Sigmoid colon (tissue), 7 donors: Measurements from ENCODE around the gene PLXNA4. TPM values are rescaled to one million over a fixed set of nuclear protein-coding genes. Genes with fewer than 3 reads are reported as not detected.

ENCODE experiments used
- DNase-seq: peaks from one replicate; pipeline ENCODE4 v3.0.0-alpha.2; 2019
- H3K27ac ChIP-seq, 4 donors: fragments of 200-600 bp; sonication (generic); one replicate each; pipeline ENCODE4 v1.5.1; 2016 to 2019; ENCODE audit warnings: mild to moderate bottlenecking in 1 of 4
- H3K27me3 ChIP-seq, 3 donors: fragments of 200-600 bp; sonication (generic); one replicate each; pipeline ENCODE4 v1.5.1; 2019; ENCODE audit warnings: mild to moderate bottlenecking in 1 of 3
- H3K36me3 ChIP-seq, 4 donors: fragments of 200-600 bp; sonication (generic); one replicate each; pipeline ENCODE4 v1.5.1; 2016 to 2019
- H3K4me1 ChIP-seq, 4 donors: fragments of 200-600 bp; sonication (generic); one replicate each; pipeline ENCODE4 v1.5.1; 2017 to 2019
- H3K4me3 ChIP-seq, 4 donors: fragments of 200-600 bp; sonication (generic); one replicate each; pipeline ENCODE4 v1.5.1; 2017 to 2019; ENCODE audit warnings: mild to moderate bottlenecking in 2 of 4, moderate library complexity in 1 of 4
- H3K9me3 ChIP-seq, 4 donors: fragments of 200-600 bp in 3 of 4; sonication (generic) in 3 of 4; one replicate each; pipeline versions ENCODE4 v1.5.1 to v1.6.1; 2013 to 2019
- CTCF ChIP-seq, 4 experiments: fragments of 450-650 bp in 3 of 4; fragments of 200-600 bp in 1 of 4; IDR thresholded peaks; one replicate each; pipeline ENCODE4 v1.5.1; 2016 to 2019; ENCODE audit warnings: antibody characterized with exemption in 4 of 4, mild to moderate bottlenecking in 3 of 4, moderate library complexity in 2 of 4
- EP300 ChIP-seq, 4 donors: sonication (generic); formaldehyde crosslinking; IDR thresholded peaks; one replicate each; pipeline ENCODE4 v1.6.1; 2017; ENCODE audit warnings: antibody characterized with exemption in 4 of 4
- POLR2A ChIP-seq, 2 donors: fragments of 450-650 bp; IDR thresholded peaks; one replicate each; pipeline ENCODE4 v1.6.1; 2016; ENCODE audit warnings: antibody characterized with exemption in 2 of 2, mild to moderate bottlenecking in 2 of 2, moderate library complexity in 2 of 2
- POLR2AphosphoS5 ChIP-seq, 4 donors: sonication (generic); formaldehyde crosslinking; IDR thresholded peaks; one replicate each; pipeline ENCODE4 v1.6.1; 2017; ENCODE audit warnings: antibody characterized with exemption in 4 of 4
- WGBS, 2 donors: extraction: QIAGEN DNeasy Blood & Tissue Kit; methylation state at CpG; one replicate each; pipeline ENCODE4 v1.1.7; 2013; 5-methylcytosine and 5-hydroxymethylcytosine counted together
- intact Hi-C: fragments of 100-400 bp; cut with DNase I; formaldehyde crosslinking; loops from one replicate; pipeline ENCODE4 v1.15.1; 2023
- polyA plus RNA-seq, 3 donors: library from polyadenylated mRNA; stranded (reverse); fragments of 200-250 nt; gene quantifications; one replicate each; pipeline ENCODE4 v1.2.3, GENCODE V29; 2013
- total RNA-seq, 4 donors: library from RNA; depleted of rRNA; stranded (reverse); fragments of >200 nt; gene quantifications; one replicate each; pipeline ENCODE4 v1.1.0, GENCODE V29; 2016
- donor health status: healthy with polysubstance abuse.
- donor health status: Bipolar disorder and iron deficiency.
- donor health status: healthy.

The PLXNA4 gene
- total and polyA plus RNA-seq, 7 donors, result under 0.01 to 10.5 (median 3.7) TPM; not detected in 1

GRCh38 chr7:132580717-132581285 lies 4.5 kb upstream of the PLXNA4 start:
- no peak for TF ChIP-seq POLR2AphosphoS5 (IDR thresholded peaks at IDR 0.05)
- no peak for TF ChIP-seq POLR2A (IDR thresholded peaks at IDR 0.05)
- TF ChIP-seq EP300 (IDR thresholded peaks at IDR 0.05), result no peak
- peak; percentile 74 to 82 (median 79) for TF ChIP-seq CTCF (IDR thresholded peaks at IDR 0.05)
- peak; percentile 86 for DNase-seq
- Histone ChIP-seq H3K36me3 (no peaks in the 10 kb centered on the region), H3K27ac (no peak overlapping the region), H3K4me3 (no peak overlapping the region), H3K4me1 (peaks cover 0 to 18% (median 14%) of the 10 kb centered on the region in 4 donors), H3K9me3 (no peaks in the 10 kb centered on the region), H3K27me3 (peaks cover 0 to 9% (median 0%) of the 10 kb centered on the region in 3 donors)
- intact Hi-C loops, result loop anchor here (1.0 to 2.0 kb wide), 3 partner anchors 262 to 892 kb away; no protein-coding TSS in a partner anchor
- 1 to 9% methylated on average over 4 of the region's 4 CpGs for WGBS, 2 donors

DNA sequence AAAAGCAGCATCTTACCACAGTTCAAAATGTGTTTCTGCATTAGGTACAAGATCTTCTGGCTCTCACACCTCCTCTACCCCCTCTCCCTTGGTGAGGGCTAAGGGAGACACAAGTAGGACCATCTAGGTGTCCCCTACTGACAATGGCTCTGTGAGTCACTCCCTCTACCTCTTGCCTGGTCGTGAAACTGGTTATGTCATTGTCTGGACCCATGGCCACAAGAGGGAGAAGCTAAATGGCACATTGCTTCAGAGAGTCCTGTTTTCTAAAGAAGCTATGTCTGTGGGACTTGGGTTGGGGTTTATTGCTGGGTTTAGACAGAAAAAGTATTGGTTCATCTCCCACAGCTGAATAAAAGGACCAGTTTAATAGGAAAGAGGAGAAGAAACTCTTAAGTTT lies 4.0 kb upstream of the PLXNA4 start:
- TF ChIP-seq POLR2AphosphoS5 (IDR thresholded peaks at IDR 0.05) (no peak), EP300 (IDR thresholded peaks at IDR 0.05) (no peak), CTCF (IDR thresholded peaks at IDR 0.05) (no peak), POLR2A (IDR thresholded peaks at IDR 0.05) (no peak)
- H3K27me3 ChIP-seq, result peaks cover 0 to 13% (median 0%) of the 10 kb centered on the region in 3 donors
- H3K9me3 ChIP-seq, result no peaks in the 10 kb centered on the region
- H3K4me3 ChIP-seq, result no peak overlapping the region
- 5 to 24% methylated on average over 1 of the region's 1 CpG for WGBS, 2 donors
- no peaks in the 10 kb centered on the region for H3K36me3 ChIP-seq
- H3K4me1 ChIP-seq, result peaks cover 0 to 23% (median 19%) of the 10 kb centered on the region in 4 donors
- intact Hi-C loops, result loop anchor here (1.0 to 2.0 kb wide), 3 partner anchors 262 to 891 kb away; no protein-coding TSS in a partner anchor
- H3K27ac ChIP-seq, result no peak overlapping the region
- no peak for DNase-seq

- WGBS, 2 donors, result 86 to 91% methylated on average over 10 of the region's 10 CpGs
- Histone ChIP-seq H3K36me3 (no peaks in the 10 kb centered on the region), H3K9me3 (no peaks in the 10 kb centered on the region), H3K4me1 (peaks cover 0 to 32% (median 24%) of the 10 kb centered on the region in 4 donors), H3K4me3 (no peak overlapping the region), H3K27me3 (peaks cover 0 to 22% (median 2%) of the 10 kb centered on the region in 3 donors), H3K27ac (no peak overlapping the region)
- no peak for TF ChIP-seq POLR2A (IDR thresholded peaks at IDR 0.05)
- TF ChIP-seq EP300 (IDR thresholded peaks at IDR 0.05), result no peak
- no peak for TF ChIP-seq CTCF (IDR thresholded peaks at IDR 0.05)
- TF ChIP-seq POLR2AphosphoS5 (IDR thresholded peaks at IDR 0.05), result no peak
- intact Hi-C loops, result loop anchor here (5.0 kb wide), 2 partner anchors 182 to 327 kb away; no protein-coding TSS in a partner anchor
- no peak for DNase-seq
These were observed 3.1 kb upstream of the PLXNA4 start for GRCh38 chr7:132579260-132579899.

- Histone ChIP-seq H3K4me1 (peaks cover 0 to 37% (median 24%) of the 10 kb centered on the region in 4 donors), H3K36me3 (no peaks in the 10 kb centered on the region), H3K4me3 (no peak overlapping the region), H3K9me3 (no peaks in the 10 kb centered on the region), H3K27ac (no peak overlapping the region), H3K27me3 (peaks cover 0 to 27% (median 6%) of the 10 kb centered on the region in 3 donors)
- no peak for DNase-seq
- 90 to 92% methylated on average over 3 of the region's 3 CpGs for WGBS, 2 donors
- intact Hi-C loops, result loop anchor here (5.0 kb wide), 2 partner anchors 182 to 327 kb away; no protein-coding TSS in a partner anchor
- no peak for TF ChIP-seq POLR2AphosphoS5 (IDR thresholded peaks at IDR 0.05)
These were observed 2.6 kb upstream of the PLXNA4 start for GRCh38 chr7:132578826-132579225.

DNA sequence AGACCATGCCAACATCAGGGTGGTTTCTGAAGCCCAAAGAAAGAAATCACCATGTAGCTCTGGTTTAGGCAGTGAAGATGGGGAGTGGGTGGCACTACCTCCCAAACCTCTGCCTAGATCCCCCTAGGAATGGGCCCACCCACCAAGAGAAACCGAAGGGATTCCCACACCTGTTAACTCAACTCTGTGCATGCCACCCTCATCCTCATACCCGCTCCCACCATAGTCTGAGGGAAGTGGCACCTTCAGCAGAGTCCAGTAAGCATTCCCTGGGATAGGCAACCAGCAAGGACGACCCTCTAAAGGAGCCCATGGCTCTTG lies 1.7 kb upstream of the PLXNA4 start:
- H3K27ac ChIP-seq, result no peak overlapping the region

More for the DNA sequence above, 1.7 kb upstream of the PLXNA4 start:
- 75 to 85% methylated on average over 3 of the region's 3 CpGs for WGBS, 2 donors
- intact Hi-C loops, result loop anchor here (5.0 kb wide), 2 partner anchors 181 to 326 kb away; no protein-coding TSS in a partner anchor
- TF ChIP-seq EP300 (IDR thresholded peaks at IDR 0.05) (no peak), POLR2A (IDR thresholded peaks at IDR 0.05) (no peak), CTCF (IDR thresholded peaks at IDR 0.05) (no peak), POLR2AphosphoS5 (IDR thresholded peaks at IDR 0.05) (no peak)
- no peaks in the 10 kb centered on the region for H3K36me3 ChIP-seq
- no peaks in the 10 kb centered on the region for H3K9me3 ChIP-seq
- H3K4me3 ChIP-seq, result no peak overlapping the region
- peaks cover 0 to 40% (median 24%) of the 10 kb centered on the region in 4 donors for H3K4me1 ChIP-seq
- peaks cover 0 to 35% (median 12%) of the 10 kb centered on the region in 3 donors for H3K27me3 ChIP-seq
- DNase-seq, result no peak
